Neutrophil (primary cell): Measurements from ENCODE around the gene OSBPL6.

Experiments used
- H3K27ac ChIP-seq: fragments of 200-600 bp; sonication (generic); 2 replicates; pipeline ENCODE4 v1.5.1; 2016; ENCODE audit warnings: mild to moderate bottlenecking, moderate library complexity
- H3K27me3 ChIP-seq: fragments of 200-600 bp; sonication (generic); 2 replicates; pipeline ENCODE4 v1.6.0; 2016; ENCODE audit warnings: mild to moderate bottlenecking
- H3K36me3 ChIP-seq: fragments of 200-600 bp; sonication (generic); 2 replicates; pipeline ENCODE4 v1.5.1; 2017
- H3K4me1 ChIP-seq, 2 experiments: fragments of 200-600 bp in 1 of 2; sonication (generic) in 1 of 2; 1 replicate in 1 of 2; 2 replicates in 1 of 2; pipeline versions ENCODE4 v1.5.1 to v1.6.1; 2013 to 2016; ENCODE audit warnings: low read depth in 1 of 2, low read length in 1 of 2, mild to moderate bottlenecking in 1 of 2, moderate library complexity in 1 of 2; ENCODE audit not compliant: control insufficient read depth in 1 of 2, insufficient read depth in 1 of 2
- H3K4me3 ChIP-seq, 2 experiments: fragments of 200-600 bp in 1 of 2; sonication (generic) in 1 of 2; 1 replicate in 1 of 2; 2 replicates in 1 of 2; pipeline ENCODE4 v1.5.1; 2013 to 2016; ENCODE audit warnings: low read depth in 1 of 2, low read length in 1 of 2, mild to moderate bottlenecking in 1 of 2, moderate library complexity in 1 of 2
- H3K9me3 ChIP-seq: fragments of 200-600 bp; sonication (generic); 2 replicates; pipeline ENCODE4 v1.5.1; 2016
- TF ChIP-seq, protein P1 (sequence below): fragments of 200-600 bp; sonication (generic); IDR thresholded peaks from 2 replicates; pipeline ENCODE4 v1.5.1; 2016; ENCODE audit warnings: antibody characterized with exemption

The OSBPL6 gene

GRCh38 chr2:178208336-178208735 is 14.0 kb downstream of the OSBPL6 start:
- peaks cover 12% of the 10 kb centered on the region for H3K27me3 ChIP-seq
- no peak overlapping the region for H3K27ac ChIP-seq
- TF ChIP-seq, protein P1, sequence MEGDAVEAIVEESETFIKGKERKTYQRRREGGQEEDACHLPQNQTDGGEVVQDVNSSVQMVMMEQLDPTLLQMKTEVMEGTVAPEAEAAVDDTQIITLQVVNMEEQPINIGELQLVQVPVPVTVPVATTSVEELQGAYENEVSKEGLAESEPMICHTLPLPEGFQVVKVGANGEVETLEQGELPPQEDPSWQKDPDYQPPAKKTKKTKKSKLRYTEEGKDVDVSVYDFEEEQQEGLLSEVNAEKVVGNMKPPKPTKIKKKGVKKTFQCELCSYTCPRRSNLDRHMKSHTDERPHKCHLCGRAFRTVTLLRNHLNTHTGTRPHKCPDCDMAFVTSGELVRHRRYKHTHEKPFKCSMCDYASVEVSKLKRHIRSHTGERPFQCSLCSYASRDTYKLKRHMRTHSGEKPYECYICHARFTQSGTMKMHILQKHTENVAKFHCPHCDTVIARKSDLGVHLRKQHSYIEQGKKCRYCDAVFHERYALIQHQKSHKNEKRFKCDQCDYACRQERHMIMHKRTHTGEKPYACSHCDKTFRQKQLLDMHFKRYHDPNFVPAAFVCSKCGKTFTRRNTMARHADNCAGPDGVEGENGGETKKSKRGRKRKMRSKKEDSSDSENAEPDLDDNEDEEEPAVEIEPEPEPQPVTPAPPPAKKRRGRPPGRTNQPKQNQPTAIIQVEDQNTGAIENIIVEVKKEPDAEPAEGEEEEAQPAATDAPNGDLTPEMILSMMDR = no peak
- H3K4me1 ChIP-seq = no peaks in the 10 kb centered on the region
- no peaks in the 10 kb centered on the region for H3K9me3 ChIP-seq
- H3K36me3 ChIP-seq = no peaks in the 10 kb centered on the region
- no peak overlapping the region for H3K4me3 ChIP-seq

DNA sequence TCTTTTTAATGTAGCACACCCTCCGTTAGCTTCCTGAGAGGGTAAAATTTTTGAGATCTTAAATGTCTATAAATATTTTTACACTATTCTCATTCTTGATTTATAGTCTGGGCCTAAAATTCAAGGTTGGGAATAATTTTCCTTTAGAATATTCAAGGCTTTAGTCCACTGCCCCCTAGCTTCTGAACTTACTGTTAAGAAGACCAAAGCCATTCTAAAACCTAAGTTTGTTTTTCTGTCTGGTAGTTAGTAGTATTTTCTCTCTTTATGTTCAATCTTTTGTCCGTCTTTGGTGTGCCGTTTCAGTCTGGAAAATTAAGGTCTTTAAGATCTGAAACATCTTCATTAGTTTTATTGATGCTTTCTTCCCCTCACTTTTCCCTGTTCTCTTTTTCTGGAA is 14.5 kb downstream of the OSBPL6 start:
- no peaks in the 10 kb centered on the region for H3K4me1 ChIP-seq
- no peak overlapping the region for H3K4me3 ChIP-seq
- peaks cover 12% of the 10 kb centered on the region for H3K27me3 ChIP-seq
- H3K27ac ChIP-seq = no peak overlapping the region
- H3K9me3 ChIP-seq = no peaks in the 10 kb centered on the region
- no peaks in the 10 kb centered on the region for H3K36me3 ChIP-seq
- TF ChIP-seq, protein P1 = no peak

DNA sequence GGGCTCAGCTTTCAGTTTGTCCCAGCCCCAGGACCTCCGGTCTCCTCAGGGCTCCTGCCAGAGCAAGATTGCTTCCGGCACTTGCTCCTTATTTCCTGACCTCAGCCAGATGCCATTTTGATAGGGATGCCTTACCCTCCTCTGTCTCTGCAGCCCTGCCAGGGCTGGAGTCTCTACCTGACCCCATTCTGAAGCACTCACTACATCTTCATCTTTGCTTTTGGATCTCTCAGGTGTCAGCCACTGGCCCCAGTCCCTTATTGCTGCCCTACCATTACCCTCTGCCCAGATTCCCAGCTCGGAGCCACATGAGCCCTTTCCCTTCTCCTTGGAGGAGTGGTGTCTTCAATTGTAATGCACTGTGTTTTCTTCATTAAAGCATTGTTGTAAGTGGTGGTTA is 17.1 kb downstream of the OSBPL6 start:
- TF ChIP-seq, protein P1 = no peak
- peaks cover 6% of the 10 kb centered on the region for H3K27me3 ChIP-seq
- H3K9me3 ChIP-seq = no peaks in the 10 kb centered on the region
- H3K36me3 ChIP-seq = no peaks in the 10 kb centered on the region
- no peak overlapping the region for H3K4me3 ChIP-seq
- H3K4me1 ChIP-seq = no peaks in the 10 kb centered on the region
- H3K27ac ChIP-seq = no peak overlapping the region

- H3K4me3 ChIP-seq = no peak overlapping the region
- TF ChIP-seq, protein P1 = no peak
- peaks cover 6% of the 10 kb centered on the region for H3K27me3 ChIP-seq
- no peaks in the 10 kb centered on the region for H3K9me3 ChIP-seq
- no peaks in the 10 kb centered on the region for H3K4me1 ChIP-seq
- H3K27ac ChIP-seq = no peak overlapping the region
- no peaks in the 10 kb centered on the region for H3K36me3 ChIP-seq
These were observed 17.6 kb downstream of the OSBPL6 start for GRCh38 chr2:178211943-178212342.

- Histone ChIP-seq H3K27ac (no peak overlapping the region), H3K4me3 (no peak overlapping the region), H3K36me3 (no peaks in the 10 kb centered on the region), H3K9me3 (no peaks in the 10 kb centered on the region), H3K27me3 (no peaks in the 10 kb centered on the region), H3K4me1 (no peaks in the 10 kb centered on the region)
- TF ChIP-seq, protein P1 = no peak
These were observed 19.7 kb downstream of the OSBPL6 start for GRCh38 chr2:178213991-178214390.

GRCh38 chr2:178219247-178219646 is 24.9 kb downstream of the OSBPL6 start:
- Histone ChIP-seq H3K27ac (no peak overlapping the region), H3K4me1 (no peaks in the 10 kb centered on the region), H3K27me3 (peaks cover 10% of the 10 kb centered on the region), H3K4me3 (no peak overlapping the region), H3K36me3 (no peaks in the 10 kb centered on the region), H3K9me3 (no peaks in the 10 kb centered on the region)
- TF ChIP-seq, protein P1 = no peak
